ENCODE measurements around the gene TRPM1.

TRPM1 gene

GRCh38 chr15:31049682-31050615, 51.6 kb downstream of the TRPM1 start:
- H3K27ac ChIP-seq (ENCODE audit: extremely low read depth, low read depth, low read length): no peak overlapping the region
- H3K4me1 ChIP-seq (ENCODE audit: control insufficient read depth, insufficient read depth, low read length): no peaks in the 10 kb centered on the region
- no peaks in the 10 kb centered on the region for H3K9me3 ChIP-seq (ENCODE audit: control insufficient read depth, insufficient read depth, low read depth, low read length)
- H3K36me3 ChIP-seq (ENCODE audit: control insufficient read depth in 2 of 2, insufficient read depth in 1 of 2, low read length in 2 of 2): no peaks in the 10 kb centered on the region
- POLR2A ChIA-PET: no interaction called here
- H3K4me3 ChIP-seq (ENCODE audit: low read depth, low read length): no peak overlapping the region
- CTCF ChIA-PET: no interaction called here
- TF ChIP-seq, protein P1, sequence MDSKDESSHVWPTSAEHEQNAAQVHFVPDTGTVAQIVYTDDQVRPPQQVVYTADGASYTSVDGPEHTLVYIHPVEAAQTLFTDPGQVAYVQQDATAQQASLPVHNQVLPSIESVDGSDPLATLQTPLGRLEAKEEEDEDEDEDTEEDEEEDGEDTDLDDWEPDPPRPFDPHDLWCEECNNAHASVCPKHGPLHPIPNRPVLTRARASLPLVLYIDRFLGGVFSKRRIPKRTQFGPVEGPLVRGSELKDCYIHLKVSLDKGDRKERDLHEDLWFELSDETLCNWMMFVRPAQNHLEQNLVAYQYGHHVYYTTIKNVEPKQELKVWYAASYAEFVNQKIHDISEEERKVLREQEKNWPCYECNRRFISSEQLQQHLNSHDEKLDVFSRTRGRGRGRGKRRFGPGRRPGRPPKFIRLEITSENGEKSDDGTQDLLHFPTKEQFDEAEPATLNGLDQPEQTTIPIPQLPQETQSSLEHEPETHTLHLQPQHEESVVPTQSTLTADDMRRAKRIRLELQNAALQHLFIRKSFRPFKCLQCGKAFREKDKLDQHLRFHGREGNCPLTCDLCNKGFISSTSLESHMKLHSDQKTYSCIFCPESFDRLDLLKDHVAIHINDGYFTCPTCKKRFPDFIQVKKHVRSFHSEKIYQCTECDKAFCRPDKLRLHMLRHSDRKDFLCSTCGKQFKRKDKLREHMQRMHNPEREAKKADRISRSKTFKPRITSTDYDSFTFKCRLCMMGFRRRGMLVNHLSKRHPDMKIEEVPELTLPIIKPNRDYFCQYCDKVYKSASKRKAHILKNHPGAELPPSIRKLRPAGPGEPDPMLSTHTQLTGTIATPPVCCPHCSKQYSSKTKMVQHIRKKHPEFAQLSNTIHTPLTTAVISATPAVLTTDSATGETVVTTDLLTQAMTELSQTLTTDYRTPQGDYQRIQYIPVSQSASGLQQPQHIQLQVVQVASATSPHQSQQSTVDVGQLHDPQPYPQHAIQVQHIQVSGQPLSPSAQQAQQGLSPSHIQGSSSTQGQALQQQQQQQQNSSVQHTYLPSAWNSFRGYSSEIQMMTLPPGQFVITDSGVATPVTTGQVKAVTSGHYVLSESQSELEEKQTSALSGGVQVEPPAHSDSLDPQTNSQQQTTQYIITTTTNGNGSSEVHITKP (tag by site-specific recombination; IDR thresholded peaks at IDR 0.05): no peak
- TF ChIP-seq PRDM1 (tag by site-specific recombination; IDR thresholded peaks at IDR 0.05) (0 out of 2 replicates have a peak, but pooled peaks have one; percentile 11), ZNF768 (tag by site-specific recombination; IDR thresholded peaks at IDR 0.05) (no peak), ZBTB10 (tag by site-specific recombination; IDR thresholded peaks at IDR 0.05) (no peak)
- TF ChIP-seq, protein P2, sequence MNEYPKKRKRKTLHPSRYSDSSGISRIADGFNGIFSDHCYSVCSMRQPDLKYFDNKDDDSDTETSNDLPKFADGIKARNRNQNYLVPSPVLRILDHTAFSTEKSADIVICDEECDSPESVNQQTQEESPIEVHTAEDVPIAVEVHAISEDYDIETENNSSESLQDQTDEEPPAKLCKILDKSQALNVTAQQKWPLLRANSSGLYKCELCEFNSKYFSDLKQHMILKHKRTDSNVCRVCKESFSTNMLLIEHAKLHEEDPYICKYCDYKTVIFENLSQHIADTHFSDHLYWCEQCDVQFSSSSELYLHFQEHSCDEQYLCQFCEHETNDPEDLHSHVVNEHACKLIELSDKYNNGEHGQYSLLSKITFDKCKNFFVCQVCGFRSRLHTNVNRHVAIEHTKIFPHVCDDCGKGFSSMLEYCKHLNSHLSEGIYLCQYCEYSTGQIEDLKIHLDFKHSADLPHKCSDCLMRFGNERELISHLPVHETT (tag by site-specific recombination; IDR thresholded peaks at IDR 0.05): no peak

DNA sequence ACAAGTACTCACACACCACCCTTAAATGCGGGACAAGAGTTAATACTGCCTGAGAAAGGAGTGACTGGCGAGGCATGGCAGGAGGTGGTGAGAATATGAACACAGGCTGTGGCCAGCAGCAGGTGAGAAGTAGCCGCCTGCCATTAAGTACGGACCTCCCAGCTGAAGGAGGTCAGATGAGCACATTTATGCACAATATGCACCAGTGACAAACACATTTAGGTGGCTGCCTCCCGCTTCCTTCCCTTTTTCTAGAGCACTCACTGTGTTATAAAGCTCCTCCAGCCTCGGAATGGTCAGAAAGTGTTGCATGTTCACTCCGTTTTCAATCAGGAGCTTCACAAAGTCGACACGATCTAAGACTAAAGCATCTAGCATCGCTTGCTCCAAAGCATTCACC, 52.4 kb downstream of the TRPM1 start:
- CTCF ChIA-PET: no interaction called here
- no peaks in the 10 kb centered on the region for H3K36me3 ChIP-seq (ENCODE audit: control insufficient read depth in 2 of 2, insufficient read depth in 1 of 2, low read length in 2 of 2)
- no peaks in the 10 kb centered on the region for H3K9me3 ChIP-seq (ENCODE audit: control insufficient read depth, insufficient read depth, low read depth, low read length)
- H3K4me3 ChIP-seq (ENCODE audit: low read depth, low read length): no peak overlapping the region
- no peak for TF ChIP-seq SCRT1 (tag by site-specific recombination; IDR thresholded peaks at IDR 0.05; ENCODE audit: borderline replicate concordance)
- TF ChIP-seq ZSCAN30 (tag by site-specific recombination; IDR thresholded peaks at IDR 0.05): no peak
- H3K27ac ChIP-seq (ENCODE audit: extremely low read depth, low read depth, low read length): no peak overlapping the region
- H3K4me1 ChIP-seq (ENCODE audit: control insufficient read depth, insufficient read depth, low read length): no peaks in the 10 kb centered on the region
- POLR2A ChIA-PET: no interaction called here

DNA sequence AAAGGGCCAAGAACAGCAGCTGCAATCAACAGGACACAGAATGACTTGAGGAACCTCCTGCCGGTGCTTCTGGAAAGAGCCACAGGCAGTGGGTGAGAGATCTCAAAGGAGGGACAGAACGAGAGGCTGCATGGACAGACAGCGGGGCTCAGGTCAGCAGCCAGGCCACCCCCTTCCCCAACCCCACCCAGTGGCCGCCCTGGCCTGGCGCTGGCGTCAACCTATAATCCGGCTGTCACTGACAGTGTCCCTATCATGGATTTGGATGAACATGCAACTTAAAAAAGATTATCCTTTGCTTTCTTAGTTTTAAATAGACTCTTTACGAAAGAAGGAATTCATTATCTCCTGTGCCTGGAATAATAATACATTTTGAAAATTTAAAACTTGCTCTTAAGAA, 54.1 kb downstream of the TRPM1 start:
- POLR2A ChIA-PET: no interaction called here
- no peak overlapping the region for H3K4me3 ChIP-seq (ENCODE audit: low read depth, low read length)
- H3K27ac ChIP-seq (ENCODE audit: extremely low read depth, low read depth, low read length): no peak overlapping the region
- H3K36me3 ChIP-seq (ENCODE audit: control insufficient read depth in 2 of 2, insufficient read depth in 1 of 2, low read length in 2 of 2): no peaks in the 10 kb centered on the region
- TF ChIP-seq PRDM6 (tag by site-specific recombination; IDR thresholded peaks at IDR 0.05) (no peak), ZNF521 (tag by site-specific recombination; IDR thresholded peaks at IDR 0.05) (no peak), ZNF248 (tag by site-specific recombination; IDR thresholded peaks at IDR 0.05) (no peak), ZNF76 (tag by site-specific recombination; IDR thresholded peaks at IDR 0.05; ENCODE audit: borderline replicate concordance, low read depth) (no peak), ZNF629 (tag by site-specific recombination; IDR thresholded peaks at IDR 0.05) (no peak)
- no peaks in the 10 kb centered on the region for H3K4me1 ChIP-seq (ENCODE audit: control insufficient read depth, insufficient read depth, low read length)
- CTCF ChIA-PET: no interaction called here
- no peaks in the 10 kb centered on the region for H3K9me3 ChIP-seq (ENCODE audit: control insufficient read depth, insufficient read depth, low read depth, low read length)
